ENCODE results near the gene C4orf46.

GRCh38 chr4:158664806-158665205, 6.9 kb downstream of the C4orf46 start:
- TF ChIP-seq, protein P1, sequence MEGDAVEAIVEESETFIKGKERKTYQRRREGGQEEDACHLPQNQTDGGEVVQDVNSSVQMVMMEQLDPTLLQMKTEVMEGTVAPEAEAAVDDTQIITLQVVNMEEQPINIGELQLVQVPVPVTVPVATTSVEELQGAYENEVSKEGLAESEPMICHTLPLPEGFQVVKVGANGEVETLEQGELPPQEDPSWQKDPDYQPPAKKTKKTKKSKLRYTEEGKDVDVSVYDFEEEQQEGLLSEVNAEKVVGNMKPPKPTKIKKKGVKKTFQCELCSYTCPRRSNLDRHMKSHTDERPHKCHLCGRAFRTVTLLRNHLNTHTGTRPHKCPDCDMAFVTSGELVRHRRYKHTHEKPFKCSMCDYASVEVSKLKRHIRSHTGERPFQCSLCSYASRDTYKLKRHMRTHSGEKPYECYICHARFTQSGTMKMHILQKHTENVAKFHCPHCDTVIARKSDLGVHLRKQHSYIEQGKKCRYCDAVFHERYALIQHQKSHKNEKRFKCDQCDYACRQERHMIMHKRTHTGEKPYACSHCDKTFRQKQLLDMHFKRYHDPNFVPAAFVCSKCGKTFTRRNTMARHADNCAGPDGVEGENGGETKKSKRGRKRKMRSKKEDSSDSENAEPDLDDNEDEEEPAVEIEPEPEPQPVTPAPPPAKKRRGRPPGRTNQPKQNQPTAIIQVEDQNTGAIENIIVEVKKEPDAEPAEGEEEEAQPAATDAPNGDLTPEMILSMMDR (conservative IDR thresholded peaks at IDR 0.05; ENCODE audit: low read depth, low read length), result no peak
- no peak for TF ChIP-seq BHLHE40 (IDR thresholded peaks at IDR 0.05; ENCODE audit: low read depth, low read length)
- TF ChIP-seq CHD1 (IDR thresholded peaks at IDR 0.05; ENCODE audit: low read depth, low read length), result no peak
